Esophagus muscularis mucosa (tissue), 4 donors: ENCODE measurements around the gene NIPBL.

Experiments
- EP300 ChIP-seq: sonication (generic); formaldehyde crosslinking; IDR thresholded peaks from one replicate; pipeline ENCODE4 v1.6.1; 2017; ENCODE audit warnings: antibody characterized with exemption
- POLR2A ChIP-seq: fragments of 450-650 bp; IDR thresholded peaks from one replicate; pipeline ENCODE4 v1.6.1; 2017; ENCODE audit warnings: antibody characterized with exemption, moderate library complexity, mild to moderate bottlenecking, low read depth
- POLR2AphosphoS5 ChIP-seq, 2 donors: sonication (generic); formaldehyde crosslinking; IDR thresholded peaks; one replicate each; pipeline ENCODE4 v1.6.1; 2017; ENCODE audit warnings: antibody characterized with exemption in 2 of 2
- TF ChIP-seq, protein P1 (sequence below), 3 experiments: fragments of 200-600 bp in 2 of 3; fragments of 450-650 bp in 1 of 3; sonication (generic) in 2 of 3; IDR thresholded peaks; one replicate each; pipeline ENCODE4 v1.5.1; 2017 to 2019; ENCODE audit warnings: antibody characterized with exemption in 3 of 3, mild to moderate bottlenecking in 2 of 3, moderate library complexity in 1 of 3

DNA sequence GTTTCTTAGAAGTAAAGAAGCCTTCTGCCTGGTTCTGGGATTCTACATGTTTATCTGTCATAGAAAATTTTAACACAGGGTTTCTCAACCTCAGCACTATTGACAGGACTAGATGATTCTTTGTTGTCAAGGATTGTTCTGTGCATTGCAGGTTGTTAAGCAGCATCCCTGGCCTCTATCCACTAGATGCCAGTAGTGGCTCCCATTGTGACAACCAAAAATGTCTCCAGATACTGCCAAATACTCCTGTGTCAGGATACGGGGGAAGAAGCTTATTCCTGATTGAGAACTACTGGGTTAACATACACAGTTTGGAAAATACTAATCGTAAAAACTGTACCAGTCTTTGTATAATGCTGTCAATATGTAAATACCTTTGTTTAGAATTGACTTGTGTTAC lies 167.1 kb downstream of the NIPBL start:
- TF ChIP-seq, protein P1, sequence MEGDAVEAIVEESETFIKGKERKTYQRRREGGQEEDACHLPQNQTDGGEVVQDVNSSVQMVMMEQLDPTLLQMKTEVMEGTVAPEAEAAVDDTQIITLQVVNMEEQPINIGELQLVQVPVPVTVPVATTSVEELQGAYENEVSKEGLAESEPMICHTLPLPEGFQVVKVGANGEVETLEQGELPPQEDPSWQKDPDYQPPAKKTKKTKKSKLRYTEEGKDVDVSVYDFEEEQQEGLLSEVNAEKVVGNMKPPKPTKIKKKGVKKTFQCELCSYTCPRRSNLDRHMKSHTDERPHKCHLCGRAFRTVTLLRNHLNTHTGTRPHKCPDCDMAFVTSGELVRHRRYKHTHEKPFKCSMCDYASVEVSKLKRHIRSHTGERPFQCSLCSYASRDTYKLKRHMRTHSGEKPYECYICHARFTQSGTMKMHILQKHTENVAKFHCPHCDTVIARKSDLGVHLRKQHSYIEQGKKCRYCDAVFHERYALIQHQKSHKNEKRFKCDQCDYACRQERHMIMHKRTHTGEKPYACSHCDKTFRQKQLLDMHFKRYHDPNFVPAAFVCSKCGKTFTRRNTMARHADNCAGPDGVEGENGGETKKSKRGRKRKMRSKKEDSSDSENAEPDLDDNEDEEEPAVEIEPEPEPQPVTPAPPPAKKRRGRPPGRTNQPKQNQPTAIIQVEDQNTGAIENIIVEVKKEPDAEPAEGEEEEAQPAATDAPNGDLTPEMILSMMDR (IDR thresholded peaks at IDR 0.05), result no peak
- TF ChIP-seq POLR2AphosphoS5 (IDR thresholded peaks at IDR 0.05) (no peak), EP300 (no peak), POLR2A (no peak)
